Colonic mucosa (tissue), 4 donors: Measurements from ENCODE around the gene TPI1. TPM values are rescaled to one million over a fixed set of nuclear protein-coding genes. Genes with fewer than 3 reads are reported as not detected.

ENCODE experiments used
- DNase-seq: peaks from one replicate; pipeline ENCODE4 v3.0.0-alpha.2; 2020
- H3K27ac ChIP-seq: fragments of 200-600 bp; one replicate; pipeline ENCODE4 v1.8.0; 2021
- H3K27me3 ChIP-seq: fragments of 200-600 bp; one replicate; pipeline ENCODE4 v1.8.0; 2021
- H3K36me3 ChIP-seq: fragments of 200-600 bp; one replicate; pipeline ENCODE4 v1.8.0; 2021
- H3K4me1 ChIP-seq: fragments of 200-600 bp; one replicate; pipeline ENCODE4 v1.8.0; 2021; ENCODE audit warnings: mild to moderate bottlenecking
- H3K4me3 ChIP-seq: fragments of 200-600 bp; one replicate; pipeline ENCODE4 v1.8.0; 2021
- H3K9ac ChIP-seq, 2 donors: one replicate each; pipeline ENCODE4 v1.7.0; 2013; ENCODE audit warnings: control low read depth in 2 of 2, low read depth in 2 of 2, low read length in 2 of 2
- H3K9me3 ChIP-seq: fragments of 200-600 bp; one replicate; pipeline ENCODE4 v1.8.0; 2021
- CTCF ChIP-seq: fragments of 200-600 bp; IDR thresholded peaks from one replicate; pipeline ENCODE4 v1.8.0; 2022; ENCODE audit warnings: antibody characterized with exemption, mild to moderate bottlenecking
- intact Hi-C: fragments of 100-400 bp; cut with DNase I; formaldehyde crosslinking; loops from one replicate; pipeline ENCODE4 v1.14.1; 2022
- total RNA-seq, 2 donors: library from RNA; stranded (reverse); fragmentation: NEBNext Ultra II Directional in 1 of 2; extraction: Animal tissue kit (Norgen Biotek cat#: 25700) in 1 of 2; gene quantifications; one replicate each; pipeline ENCODE4 v1.2.1, GENCODE V29; 2021
- donor health status: healthy.
- donor health status: DM: no; HTN: no; CAD: no.
- donor health status: DM: no; HTN: no; CAD: no.

Gene TPI1
- total RNA-seq, 2 donors from 2014 or later = 1,097 to 1,106 TPM

GRCh38 chr12:6839482-6840201 is 27.7 kb upstream of the TPI1 start:
- Histone ChIP-seq H3K27ac (no peak overlapping the region), H3K36me3 (no peaks in the 10 kb centered on the region)
- no peak for DNase-seq

DNA sequence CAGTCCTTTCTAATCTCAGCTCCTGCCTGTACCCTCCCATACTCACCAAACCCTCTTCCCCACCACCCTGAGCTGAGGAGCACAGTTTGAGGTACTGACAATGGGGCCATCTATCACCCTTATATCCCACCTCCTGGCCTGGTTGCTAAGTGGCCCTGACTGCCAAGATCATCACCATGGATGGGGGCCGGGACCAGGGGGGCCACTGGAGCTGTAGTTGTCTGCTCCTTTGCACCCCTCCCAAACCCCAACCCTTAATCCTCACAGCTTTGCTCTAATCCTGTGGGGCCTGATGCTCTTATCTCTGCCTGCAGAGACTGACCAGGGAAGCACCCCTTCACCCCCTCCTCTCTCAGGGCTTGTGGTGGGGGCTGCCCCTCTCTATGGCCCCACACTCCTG is 27.0 kb upstream of the TPI1 start:
- Histone ChIP-seq H3K27ac (no peak overlapping the region), H3K4me1 (no peaks in the 10 kb centered on the region), H3K9me3 (no peaks in the 10 kb centered on the region), H3K36me3 (no peaks in the 10 kb centered on the region), H3K27me3 (no peaks in the 10 kb centered on the region), H3K9ac (peak overlapping the region in 1 of 2 donors; percentile 24), H3K4me3 (no peak overlapping the region)
- intact Hi-C loops = no loop called here
- DNase-seq = no peak
- no peak for TF ChIP-seq CTCF

More at GRCh38 chr12:6839482-6840201, 27.7 kb upstream of the TPI1 start:
- Histone ChIP-seq H3K4me3 (no peak overlapping the region), H3K4me1 (no peaks in the 10 kb centered on the region), H3K9me3 (no peaks in the 10 kb centered on the region), H3K9ac (peak overlapping the region in 1 of 2 donors; percentile 24), H3K27me3 (no peaks in the 10 kb centered on the region)
- intact Hi-C loops = no loop called here
- TF ChIP-seq CTCF = no peak

DNA sequence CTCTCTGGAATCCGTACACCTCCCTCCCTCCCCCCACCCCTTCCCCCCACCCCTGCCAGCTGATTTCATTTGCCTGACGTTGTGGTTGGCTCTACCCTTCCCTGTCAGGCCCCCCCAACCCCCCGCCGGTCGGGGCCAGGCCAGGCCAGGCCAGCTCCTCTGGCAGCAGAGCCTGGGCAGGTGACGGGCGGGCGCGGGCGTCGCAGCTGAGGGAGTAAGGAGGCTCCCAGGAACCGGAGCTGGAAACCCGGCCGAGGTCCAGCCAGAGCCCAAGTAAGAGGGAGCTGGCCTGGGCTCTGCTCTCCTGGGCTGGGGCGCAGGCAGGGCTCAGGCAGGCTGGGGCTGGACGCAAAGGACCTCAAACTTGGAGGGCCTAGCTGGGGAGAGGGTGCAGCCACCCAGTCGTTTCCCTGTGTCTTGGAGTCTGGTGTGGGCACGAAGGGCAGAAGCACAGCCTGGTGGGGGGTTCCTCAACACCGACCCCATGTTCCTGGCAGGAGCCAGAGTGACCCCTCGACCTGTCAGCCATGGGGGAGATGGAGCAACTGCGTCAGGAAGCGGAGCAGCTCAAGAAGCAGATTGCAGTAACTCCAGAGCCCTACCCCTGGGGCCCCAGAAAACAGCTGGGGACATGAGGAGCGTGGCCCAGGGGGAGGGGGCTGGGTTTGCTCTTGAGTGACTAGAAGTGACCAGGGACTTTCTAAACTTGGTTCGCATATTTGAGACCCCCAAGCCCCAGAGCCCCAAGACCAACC is 26.4 kb upstream of the TPI1 start, which contains the start of gene GNB3:
TSS of gene GNB3 (plus strand) at position 165 of the 755 bp plus-strand sequence. CDS start at position 528, 363 bp downstream.
- no peak for TF ChIP-seq CTCF
- Histone ChIP-seq H3K9ac (peak within 1 kb of the TSS in 1 of 2 donors; percentile 24), H3K9me3 (no peaks in the 10 kb centered on the region), H3K27ac (no peak within 1 kb of the TSS), H3K4me3 (no peak within 1 kb of the TSS), H3K27me3 (no peaks in the 10 kb centered on the region), H3K36me3 (no peaks in the 10 kb centered on the region), H3K4me1 (no peaks in the 10 kb centered on the region)
- DNase-seq = no peak
- intact Hi-C loops = no loop called here

GRCh38 chr12:6842075-6842474 is 25.3 kb upstream of the TPI1 start:
- no peak overlapping the region for H3K27ac ChIP-seq
- TF ChIP-seq CTCF = no peak
- no peaks in the 10 kb centered on the region for H3K9me3 ChIP-seq
- no peaks in the 10 kb centered on the region for H3K4me1 ChIP-seq
- H3K9ac ChIP-seq = no peak overlapping the region
- H3K4me3 ChIP-seq = no peak overlapping the region
- DNase-seq = no peak
- no peaks in the 10 kb centered on the region for H3K27me3 ChIP-seq
- intact Hi-C loops = no loop called here
- H3K36me3 ChIP-seq = no peaks in the 10 kb centered on the region

GRCh38 chr12:6843118-6843902 is 24.0 kb upstream of the TPI1 start:
- Histone ChIP-seq H3K4me3 (no peak overlapping the region), H3K9ac (no peak overlapping the region), H3K4me1 (no peaks in the 10 kb centered on the region), H3K36me3 (no peaks in the 10 kb centered on the region), H3K27ac (no peak overlapping the region), H3K9me3 (no peaks in the 10 kb centered on the region), H3K27me3 (no peaks in the 10 kb centered on the region)
- no peak for DNase-seq
- no peak for TF ChIP-seq CTCF
- intact Hi-C loops = no loop called here
